Activated CD8-positive, alpha-beta memory T cell treated with anti-CD3 and anti-CD28 coated beads for 24 hours (primary cell): ENCODE data around the gene USP12.
A peak's percentile ranks its signal among the peaks of the same experiment; 100 is the strongest.
"Not testable (repeated sequence)": the region's sequence is repeated elsewhere in the genome, so short reads cannot be mapped to it uniquely, and the experiment has no call there.

Experiments used
- DNase-seq: peaks from one replicate; pipeline ENCODE4 v3.0.0-alpha.2; 2020

The USP12 gene

DNA sequence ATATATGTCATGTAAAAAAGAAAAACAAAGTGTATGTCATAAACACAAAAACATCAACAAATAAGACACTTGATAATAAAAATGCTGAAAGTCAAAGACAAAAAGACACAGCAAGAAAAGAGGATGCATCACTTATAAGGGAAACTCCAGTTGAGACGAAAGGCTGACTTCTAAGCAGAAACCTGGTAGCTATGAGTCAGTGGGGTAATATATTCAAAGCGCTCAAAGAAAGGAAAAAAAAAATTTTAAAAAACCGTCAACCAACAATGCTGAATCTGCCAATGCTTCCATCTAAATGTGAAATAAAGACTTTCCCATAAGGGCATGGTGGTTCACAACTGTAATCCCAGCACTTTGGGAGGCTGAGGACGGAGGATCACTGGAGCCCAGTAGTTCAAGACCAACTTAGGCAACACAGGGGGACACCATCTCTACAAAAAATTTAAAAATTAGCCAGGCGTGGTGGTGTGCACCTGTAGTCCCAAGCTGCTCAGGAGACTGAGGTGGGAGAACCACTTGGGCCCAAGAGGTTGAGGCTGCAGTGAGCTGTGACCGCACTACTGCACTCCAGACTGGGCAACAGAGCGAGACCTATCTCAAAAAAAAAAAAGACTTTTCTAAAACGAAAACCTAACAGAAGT, 24.0 kb downstream of the USP12 start:
- no peak for DNase-seq

DNA sequence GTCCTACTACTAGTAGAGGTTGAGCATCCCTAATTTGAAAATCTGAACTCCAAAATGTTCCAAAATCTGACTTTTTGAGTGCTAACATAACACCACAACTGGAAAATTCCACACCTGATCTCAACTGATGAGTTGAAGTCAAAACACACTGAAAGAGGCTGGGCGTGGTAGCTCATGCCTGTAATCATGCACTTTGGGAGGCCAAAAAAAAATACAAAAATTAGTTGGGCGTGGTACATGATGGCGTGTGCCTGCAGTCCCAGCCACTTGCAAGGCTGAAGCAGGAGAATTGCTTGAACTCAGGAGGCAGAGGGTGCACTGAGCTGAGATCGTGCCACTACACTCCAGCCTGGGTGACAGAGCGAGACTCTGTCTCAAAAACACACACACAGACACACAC, 29.9 kb downstream of the USP12 start:
- DNase-seq: no peak

DNA sequence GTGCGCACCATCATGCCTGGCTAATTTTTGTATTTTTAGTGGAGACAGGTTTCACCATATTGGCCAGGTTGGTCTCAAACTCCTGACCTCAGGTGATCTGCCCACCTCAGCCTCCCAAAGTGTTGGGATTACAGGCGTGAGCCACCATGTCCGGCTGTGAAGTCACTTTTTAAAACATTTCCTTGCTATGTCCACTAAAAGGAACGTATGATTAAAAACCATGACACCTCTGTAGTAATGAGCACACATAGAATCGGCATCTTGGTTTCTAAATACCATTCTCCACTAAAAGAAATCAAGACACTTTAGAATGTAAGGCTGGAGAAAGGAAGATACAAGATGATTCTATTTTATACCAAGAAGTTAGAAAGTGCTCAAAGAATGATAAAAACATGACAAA, 30.5 kb downstream of the USP12 start:
- not testable (repeated sequence) for DNase-seq

DNA sequence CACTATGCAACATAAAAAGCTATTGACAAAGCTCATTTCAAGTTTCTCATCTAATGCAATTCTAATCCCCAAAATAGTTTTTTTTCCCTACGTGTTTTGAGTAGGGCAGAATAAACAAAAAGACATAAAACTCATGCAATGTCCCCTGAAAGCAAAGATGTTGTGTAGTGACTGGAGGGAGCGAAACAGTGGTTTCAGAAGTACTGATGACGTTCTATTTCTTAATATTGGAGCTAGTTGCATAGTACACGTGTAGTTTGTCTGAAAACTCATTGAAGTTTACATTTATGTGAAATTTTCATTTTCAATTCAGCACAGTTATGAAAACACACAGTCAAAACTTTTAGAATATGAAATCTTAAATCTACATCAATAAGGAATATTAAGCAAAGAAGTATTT, 31.6 kb downstream of the USP12 start:
- no peak for DNase-seq

DNA sequence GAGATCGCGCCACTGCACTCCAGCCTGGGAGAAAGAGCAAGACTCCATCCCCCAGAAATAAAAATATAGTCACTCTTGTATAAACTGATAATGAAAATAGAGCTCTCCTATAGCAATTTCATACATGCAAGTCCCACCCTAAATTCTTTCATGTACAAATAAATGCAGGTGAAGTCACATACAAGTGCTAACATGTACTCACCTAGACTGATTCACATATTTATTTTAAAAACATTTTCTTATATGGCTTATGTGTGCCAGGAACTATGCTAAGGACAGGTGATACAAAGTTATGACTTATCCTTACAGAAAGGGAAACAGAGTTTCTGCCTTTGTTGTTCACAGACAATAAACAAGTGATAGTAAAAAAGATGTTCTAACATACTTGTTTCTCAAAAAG, 32.0 kb downstream of the USP12 start:
- no peak for DNase-seq

DNA sequence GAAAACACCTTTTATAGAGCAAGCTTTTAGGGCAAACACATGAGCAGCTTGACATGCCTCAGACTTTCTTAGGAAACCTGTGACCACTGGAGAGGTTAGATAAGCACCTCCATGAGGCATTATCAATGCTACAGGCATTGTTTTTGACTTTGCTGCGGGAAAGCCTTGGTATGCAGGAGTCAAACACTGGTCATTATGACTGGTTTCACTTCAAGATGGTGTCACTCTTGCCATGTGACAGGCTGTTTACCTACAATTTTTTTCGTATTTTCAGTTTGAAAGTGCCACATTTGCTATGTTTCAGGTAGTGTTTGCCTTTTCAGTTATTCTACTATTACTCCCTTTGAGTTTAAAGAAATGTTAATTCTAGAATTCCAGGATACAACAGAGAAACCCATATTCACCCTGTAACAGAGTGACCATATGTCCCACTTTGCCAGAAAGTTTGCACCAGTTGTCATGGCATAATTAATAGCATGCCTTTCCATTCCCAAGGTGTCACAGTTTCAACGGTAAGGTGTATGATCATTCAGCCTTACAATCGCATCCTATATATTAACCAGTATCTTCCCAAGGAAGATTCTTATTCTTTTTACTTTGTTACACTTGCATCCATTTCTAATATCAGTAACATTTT, 33.0 kb downstream of the USP12 start:
- no peak for DNase-seq

DNA sequence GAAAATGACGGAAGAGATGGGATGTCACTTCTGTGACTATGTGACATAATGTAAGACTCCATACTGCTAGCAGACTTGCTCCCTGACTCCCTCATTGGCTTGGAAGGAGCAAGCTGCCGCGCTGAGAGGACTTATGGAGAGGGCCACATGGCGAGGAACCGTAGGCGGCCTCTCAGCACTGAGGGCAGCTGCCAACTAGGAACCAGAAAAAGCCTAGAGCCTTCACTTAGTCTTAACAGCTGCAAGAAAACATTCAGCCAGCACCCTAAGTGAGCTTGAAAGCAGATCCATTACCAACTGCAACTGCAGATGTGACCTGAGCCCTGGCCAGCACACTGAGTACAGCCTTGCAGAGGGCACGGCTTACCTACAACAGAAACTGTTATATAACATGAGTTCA, 33.9 kb downstream of the USP12 start:
- DNase-seq: no peak

DNA sequence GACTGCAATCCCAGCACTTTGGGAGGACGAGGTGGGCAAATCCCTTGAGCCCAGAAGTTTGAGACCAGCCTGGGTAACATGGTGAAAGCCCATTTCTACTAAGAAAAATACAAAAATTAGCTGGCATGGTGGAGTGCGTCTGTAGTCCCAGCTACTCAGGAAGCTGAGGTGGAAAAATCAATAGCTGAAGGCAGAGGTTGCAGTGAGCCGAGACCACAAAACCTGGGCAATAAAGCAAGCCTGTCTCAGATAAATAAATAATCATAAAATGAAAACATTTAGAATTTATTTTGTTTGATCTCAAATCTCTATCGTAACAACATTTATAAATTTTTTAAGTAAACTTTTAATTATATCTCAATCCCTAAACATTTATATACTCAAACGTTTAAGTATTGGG, 36.6 kb downstream of the USP12 start:
- DNase-seq: no peak

DNA sequence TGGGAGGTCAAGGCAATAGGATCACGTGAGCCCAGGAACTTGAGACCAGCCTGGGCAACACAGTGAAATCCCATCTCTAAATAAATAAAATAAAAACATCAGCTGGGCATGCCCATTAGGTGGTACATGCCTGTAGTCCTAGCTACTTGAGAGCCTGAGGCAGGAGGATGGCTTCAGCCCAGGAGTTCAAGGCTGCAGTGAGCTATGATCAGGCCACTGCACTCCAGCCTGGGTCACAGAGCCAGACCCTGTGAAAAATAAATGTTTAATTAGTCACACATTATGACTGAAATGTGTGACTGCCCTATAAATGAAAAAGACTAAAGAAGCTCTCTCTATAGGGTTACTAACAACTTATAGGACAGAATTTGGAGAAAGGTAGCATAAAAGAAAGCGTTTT, 37.7 kb downstream of the USP12 start:
- no peak for DNase-seq

DNA sequence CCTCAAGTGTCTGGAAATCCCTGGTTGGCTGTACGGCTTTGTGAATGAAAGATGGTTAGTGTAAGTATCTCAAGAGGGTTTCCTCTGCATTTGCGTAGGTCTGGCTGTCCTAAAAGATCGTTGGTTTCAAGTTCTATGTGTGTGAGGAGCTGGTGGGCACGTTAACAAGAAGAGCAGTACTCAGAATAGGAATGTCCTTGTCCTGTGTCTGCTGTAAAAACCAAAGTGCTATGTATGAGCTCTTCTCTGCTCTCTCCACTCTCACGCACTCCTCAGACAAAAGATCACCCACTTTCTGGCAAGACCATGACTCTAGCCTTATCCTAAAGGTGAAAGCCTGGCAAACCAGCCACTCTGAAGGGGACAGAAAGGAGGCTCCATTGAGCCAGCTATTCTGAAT, 39.1 kb downstream of the USP12 start:
- no peak for DNase-seq

DNA sequence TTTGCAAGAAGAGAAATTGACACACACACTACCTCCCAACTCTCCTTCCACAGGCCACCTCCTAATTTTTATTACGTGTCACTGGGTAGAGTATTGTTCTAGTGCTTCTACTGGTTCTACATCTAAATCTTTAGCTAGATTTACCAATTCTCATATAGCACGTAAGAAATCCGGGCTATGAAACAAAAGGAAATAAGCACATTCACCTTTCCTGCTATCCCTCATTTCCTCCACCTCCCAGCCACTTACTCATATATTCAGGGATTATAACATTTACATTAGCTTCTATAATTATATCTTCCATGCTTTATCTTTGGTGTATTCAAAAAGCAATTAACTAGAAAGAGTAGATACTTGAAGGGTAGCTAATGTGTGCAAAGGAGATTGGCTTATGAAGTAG, 39.7 kb downstream of the USP12 start:
- no peak for DNase-seq

DNA sequence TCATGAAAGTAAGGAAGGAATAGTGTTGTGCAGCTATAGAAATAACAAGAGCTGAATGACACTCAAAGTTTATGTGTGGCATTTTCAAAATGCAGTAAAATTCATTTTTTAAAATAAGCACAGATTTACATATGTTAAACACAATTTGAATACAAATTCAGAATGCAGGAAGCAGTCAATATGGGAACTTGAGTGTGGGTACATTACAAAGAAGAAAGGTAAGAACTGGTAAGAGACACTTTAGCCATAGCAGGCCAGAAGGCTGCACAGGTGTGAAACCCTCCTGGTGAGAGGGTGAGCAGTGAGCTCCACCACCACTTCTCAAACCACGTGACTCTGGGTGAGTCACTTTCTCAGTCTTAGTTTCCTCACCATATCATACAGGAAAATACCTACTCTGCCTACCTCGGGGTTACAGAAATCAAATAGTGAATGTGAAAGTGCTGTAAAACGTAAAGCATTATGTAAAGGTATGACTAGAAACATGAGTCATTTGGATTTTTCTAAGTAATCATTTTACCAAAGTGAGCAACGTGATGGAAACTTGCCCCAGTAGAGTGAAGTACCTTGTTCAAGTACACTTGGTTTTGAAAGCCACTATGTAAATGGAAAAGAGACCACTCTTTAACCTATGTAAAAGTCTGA, 40.5 kb downstream of the USP12 start:
- DNase-seq: peak; percentile 74

DNA sequence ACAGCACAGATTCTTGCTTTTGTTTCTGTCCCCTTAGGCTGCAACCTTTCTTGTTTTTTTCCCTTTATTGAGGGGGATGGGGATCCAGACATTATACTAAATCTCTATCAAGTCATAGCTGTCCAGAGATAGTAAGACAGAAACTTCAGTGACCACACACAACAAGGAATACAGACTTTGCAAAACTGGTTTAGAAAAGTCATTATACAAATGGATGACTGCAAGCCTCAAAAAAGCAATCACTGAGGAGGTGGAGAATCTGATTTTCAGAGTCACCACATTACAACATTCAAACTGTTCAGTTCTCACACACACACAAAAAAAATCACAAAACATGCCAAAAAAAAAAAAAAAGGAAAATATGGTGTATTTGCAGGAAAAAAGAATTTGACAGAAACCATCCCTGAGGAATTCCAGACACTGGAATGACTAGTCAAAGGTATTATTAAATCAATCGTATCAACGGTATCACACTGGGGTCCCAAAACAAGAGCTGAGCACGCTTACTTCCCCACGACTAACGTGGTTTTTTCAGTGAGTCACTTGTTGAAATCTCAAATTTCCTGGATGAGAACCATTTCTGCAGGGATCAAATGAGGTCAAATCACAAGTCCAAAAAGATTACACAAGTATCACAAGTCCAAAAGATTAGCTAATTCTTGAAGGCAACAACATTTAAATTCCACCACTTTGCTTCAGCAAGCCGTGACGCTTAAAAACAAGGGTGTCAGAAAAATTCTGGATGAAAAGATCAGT, 41.2 kb downstream of the USP12 start:
- DNase-seq: no peak

DNA sequence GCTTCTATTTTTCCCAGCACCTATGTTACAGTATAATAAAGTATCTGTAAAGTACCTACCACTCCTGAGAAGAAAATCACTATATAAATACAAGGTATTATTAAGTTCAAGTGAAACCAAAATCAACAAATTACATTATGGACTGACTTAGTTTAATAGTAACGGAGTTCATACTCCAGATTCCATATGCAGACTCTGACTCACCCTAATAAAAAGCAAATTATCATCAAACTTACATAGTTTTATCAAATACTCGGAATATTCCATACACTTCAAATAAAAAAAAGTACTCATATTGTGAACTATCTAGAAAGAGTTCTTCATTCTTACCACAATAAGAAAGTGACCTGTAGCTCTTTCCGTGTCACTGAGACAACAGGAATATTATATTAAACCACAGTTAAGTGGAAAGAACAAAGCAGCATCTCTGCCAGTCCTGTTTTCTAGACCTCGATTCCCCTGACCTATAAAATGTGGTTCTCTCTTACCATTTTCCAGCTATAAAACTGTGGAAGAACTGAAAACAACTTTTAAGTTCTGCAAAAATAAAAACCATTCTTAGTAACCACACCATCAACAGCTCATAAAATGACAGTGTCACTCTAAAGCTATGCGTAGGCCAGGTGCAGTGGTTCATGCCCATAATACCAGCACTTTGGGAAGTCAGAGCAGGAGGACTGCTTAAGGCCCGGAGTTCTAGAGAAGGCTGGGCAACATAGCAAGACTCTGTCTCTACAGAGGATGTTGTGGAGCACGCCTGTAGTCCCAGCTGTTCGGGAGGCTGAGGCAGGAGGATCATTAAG, 42.6 kb downstream of the USP12 start:
- no peak for DNase-seq

DNA sequence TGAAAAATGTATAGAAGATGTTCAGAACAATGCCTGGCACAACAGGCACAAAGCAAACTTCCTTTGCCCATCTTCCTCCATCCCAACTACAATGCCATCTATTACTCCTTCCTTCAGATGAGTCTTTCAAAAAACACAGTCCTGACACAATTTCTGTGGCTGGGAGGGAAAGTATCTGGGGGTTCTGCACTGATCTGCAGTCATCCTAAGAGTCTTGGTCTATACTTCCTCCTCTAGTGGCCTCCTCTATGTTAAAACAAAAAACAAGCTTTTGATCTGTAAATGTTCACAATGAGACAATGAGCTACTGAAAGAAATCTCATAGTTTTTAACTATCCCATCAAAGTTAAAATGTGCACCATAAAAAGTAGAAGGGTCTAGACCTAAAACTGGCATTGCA, 44.8 kb downstream of the USP12 start:
- DNase-seq: no peak

DNA sequence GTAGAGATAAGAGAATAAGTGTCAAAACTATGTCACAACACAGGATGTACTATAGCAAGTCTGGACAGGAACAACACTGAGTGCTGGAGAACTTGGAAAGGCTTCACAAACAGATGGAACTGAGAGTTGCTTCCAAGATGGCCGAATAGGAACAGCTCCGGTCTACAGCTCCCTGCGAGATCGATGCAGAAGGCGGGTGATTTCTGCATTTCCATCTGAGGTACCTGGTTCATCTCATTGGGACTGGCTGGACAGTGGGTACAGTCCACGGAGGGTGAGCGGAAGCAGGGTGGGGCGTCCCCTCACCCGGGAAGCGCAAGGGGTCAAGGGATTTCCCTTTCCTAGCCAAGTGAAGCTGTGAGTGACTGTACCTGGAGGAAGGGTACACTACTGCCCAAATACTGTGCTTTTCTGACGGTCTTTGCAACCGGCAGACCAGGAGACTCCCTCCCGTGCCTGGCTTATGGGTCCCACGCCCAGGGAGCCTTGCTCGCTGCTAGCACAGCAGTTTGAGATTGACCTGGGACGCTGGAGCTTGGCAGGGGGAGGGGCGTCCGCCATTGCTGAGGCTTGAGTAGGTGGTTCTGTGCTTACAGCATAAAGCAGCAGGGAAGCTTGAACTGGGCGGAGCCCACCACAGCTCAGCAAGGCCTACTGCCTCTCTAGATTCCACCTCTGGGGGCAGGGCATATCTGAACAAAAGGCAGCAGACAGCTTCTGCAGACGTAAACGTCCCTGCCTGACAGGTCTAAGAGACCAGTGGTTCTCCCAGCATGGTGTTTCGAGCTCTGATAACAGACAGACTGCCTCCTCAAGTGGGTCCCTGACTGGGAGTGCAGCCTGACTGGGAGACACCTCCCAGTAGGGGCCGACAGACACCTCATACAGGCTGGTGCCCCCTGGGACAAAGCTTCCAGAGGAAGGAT, 46.0 kb downstream of the USP12 start:
- DNase-seq: no peak

DNA sequence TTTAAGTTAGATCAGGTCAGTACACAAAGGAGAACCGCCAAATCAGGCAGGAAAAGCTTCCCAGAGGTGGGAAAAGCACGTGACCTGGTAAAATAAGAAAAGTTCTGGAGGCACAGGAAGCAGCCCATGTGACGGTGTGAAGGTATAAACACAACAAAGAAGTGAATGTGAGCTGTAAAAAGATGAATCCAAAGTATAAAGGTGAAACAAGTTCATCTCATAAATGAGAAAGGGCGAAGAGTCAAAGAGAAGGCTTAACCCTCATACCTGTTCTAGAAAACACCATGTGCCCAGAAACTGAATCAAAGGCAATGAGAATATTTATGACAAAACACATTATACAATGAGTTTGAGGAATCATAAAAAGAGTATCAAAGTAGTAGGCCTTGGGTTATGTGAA, 47.0 kb downstream of the USP12 start:
- no peak for DNase-seq

DNA sequence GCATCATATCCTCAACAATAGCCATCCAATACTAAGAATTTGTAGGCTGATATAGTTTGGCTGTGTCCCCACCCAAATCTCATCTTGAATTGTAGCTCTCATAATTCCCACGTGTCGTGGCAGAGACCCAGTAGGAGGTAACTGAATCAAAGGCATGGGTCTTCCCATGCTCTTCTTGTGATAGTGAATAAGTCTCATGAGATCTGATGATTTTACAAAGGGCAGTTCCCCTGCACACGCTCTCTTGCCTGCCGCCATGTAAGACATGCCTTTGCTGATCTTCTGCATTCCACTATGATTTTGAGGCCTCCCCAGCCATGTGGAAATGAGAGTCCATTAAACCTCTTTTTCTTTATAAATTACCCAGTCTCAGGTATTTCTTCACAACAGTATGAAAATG, 48.2 kb downstream of the USP12 start:
- not testable (repeated sequence) for DNase-seq

DNA sequence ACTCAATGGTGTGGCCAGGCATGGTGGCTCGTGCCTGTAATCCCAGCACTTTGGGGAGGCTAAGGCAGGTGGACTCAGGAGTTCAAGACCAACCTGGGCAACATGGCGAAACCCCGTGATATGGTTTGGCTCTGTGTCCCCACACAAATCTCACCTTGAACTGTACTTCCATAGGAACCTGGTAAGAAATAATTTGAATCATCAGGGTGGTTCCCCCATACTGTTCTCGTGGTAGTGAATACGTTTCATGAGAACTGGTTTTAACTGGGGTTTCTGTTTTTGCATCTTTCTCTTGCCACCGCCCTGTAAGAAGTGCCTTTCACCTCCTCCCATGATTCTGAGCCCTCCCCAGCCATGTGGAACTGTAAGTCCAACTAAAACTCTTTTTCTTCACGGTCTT, 49.6 kb downstream of the USP12 start:
- DNase-seq: no peak

DNA sequence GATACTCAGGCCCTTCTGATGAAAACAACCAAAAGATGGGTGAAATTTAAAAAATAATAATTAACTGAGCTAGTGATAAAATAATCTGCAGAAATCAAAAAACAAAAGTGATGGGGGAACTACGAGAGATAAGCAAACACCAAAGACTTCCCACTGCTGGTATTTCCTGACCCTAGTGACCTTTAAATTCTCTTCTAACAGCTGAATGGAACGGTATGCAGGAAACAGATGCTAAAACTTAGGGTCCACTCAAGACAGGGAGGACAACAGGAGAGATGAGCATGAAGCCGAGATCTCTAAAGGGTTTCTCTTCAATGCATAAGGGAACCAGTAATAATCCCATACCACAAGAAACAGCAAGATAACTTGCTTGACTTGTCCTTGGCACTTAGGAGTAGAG, 50.8 kb downstream of the USP12 start:
- DNase-seq: no peak

DNA sequence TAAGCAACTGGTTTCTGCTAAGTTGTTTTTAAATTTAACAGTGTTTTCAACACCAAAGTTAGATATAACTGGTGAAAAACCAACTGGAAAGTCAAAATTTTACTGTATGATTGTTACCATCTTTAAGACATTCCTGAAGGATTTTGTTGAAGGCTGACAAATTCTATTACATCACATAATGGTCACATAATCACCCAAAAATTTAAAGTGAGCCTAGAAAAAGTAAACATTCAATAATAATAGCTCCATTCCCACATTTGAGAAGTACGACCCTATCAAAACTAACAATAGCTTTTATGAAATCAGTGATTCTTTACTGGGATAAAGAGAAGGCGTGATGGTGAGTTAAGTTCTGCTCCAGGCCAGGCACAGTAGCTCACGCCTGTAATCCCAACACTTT, 51.6 kb downstream of the USP12 start:
- DNase-seq: no peak
